DND-41 (cell line): Measurements from ENCODE around the gene CACNA2D1.

Experiments used
- ATAC-seq: fragments of 200-7000 bp; cut with Tn5 transposase; 3 replicates; pipeline ENCODE4 v1.9.1; 2021; ENCODE audit warnings: low read depth; ENCODE audit not compliant: insufficient read depth
- DNase-seq: peaks from one replicate; pipeline ENCODE4 v3.0.0-alpha.2; 2020
- H2AFZ ChIP-seq: 2 replicates; pipeline ENCODE4 v1.6.0; 2012; ENCODE audit warnings: low read depth, low read length
- H3K27ac ChIP-seq: 2 replicates; pipeline ENCODE4 v1.5.1; 2012; ENCODE audit warnings: low read length, inconsistent platforms
- H3K27me3 ChIP-seq: fragments of 200-600 bp; sonication (generic); 2 replicates; pipeline ENCODE4 v1.6.0; 2012; ENCODE audit warnings: low read length, mild to moderate bottlenecking, inconsistent platforms; ENCODE audit not compliant: insufficient read depth, poor library complexity
- H3K36me3 ChIP-seq: 2 replicates; pipeline ENCODE4 v1.5.1; 2012; ENCODE audit warnings: low read length, inconsistent platforms; ENCODE audit not compliant: insufficient read depth
- H3K4me1 ChIP-seq: 2 replicates; pipeline ENCODE4 v1.5.1; 2012; ENCODE audit warnings: mild to moderate bottlenecking, low read length; ENCODE audit not compliant: insufficient read depth
- H3K4me2 ChIP-seq: 2 replicates; pipeline ENCODE4 v1.6.0; 2012; ENCODE audit warnings: mild to moderate bottlenecking, moderate library complexity, low read length, inconsistent platforms; ENCODE audit not compliant: insufficient read depth
- H3K4me3 ChIP-seq, 2 experiments: fragments of 200-600 bp in 1 of 2; shearing (Covaris generic) in 1 of 2; 2 replicates each; pipeline ENCODE4 v1.5.1; 2012 to 2016; ENCODE audit warnings: inconsistent platforms in 2 of 2, low read length in 2 of 2, mild to moderate bottlenecking in 2 of 2, low read depth in 1 of 2, moderate library complexity in 1 of 2
- H3K79me2 ChIP-seq: 2 replicates; pipeline ENCODE4 v1.6.0; 2012; ENCODE audit warnings: low read length, inconsistent platforms; ENCODE audit not compliant: insufficient read depth
- H3K9ac ChIP-seq: 2 replicates; pipeline ENCODE4 v1.6.0; 2012; ENCODE audit warnings: low read depth, mild to moderate bottlenecking, inconsistent platforms, low read length, moderate library complexity
- H3K9me3 ChIP-seq: 2 replicates; pipeline ENCODE4 v1.5.1; 2012; ENCODE audit warnings: low read length, moderate library complexity, mild to moderate bottlenecking, inconsistent platforms; ENCODE audit not compliant: insufficient read depth, severe bottlenecking
- H4K20me1 ChIP-seq: 2 replicates; pipeline ENCODE4 v1.6.0; 2012; ENCODE audit warnings: low read length; ENCODE audit not compliant: insufficient read depth
- CTCF ChIP-seq: IDR thresholded peaks from 2 replicates; pipeline ENCODE4 v1.5.1; 2012; ENCODE audit warnings: borderline replicate concordance, low read length, moderate library complexity, mild to moderate bottlenecking; ENCODE audit not compliant: poor library complexity, severe bottlenecking; ENCODE audit errors: extremely low read depth
- EZH2 ChIP-seq: IDR thresholded peaks from 3 replicates; pipeline ENCODE4 v1.6.1; 2012; ENCODE audit warnings: borderline replicate concordance, low read depth, mild to moderate bottlenecking, moderate library complexity, low read length, inconsistent platforms; ENCODE audit not compliant: severe bottlenecking

CACNA2D1 gene

GRCh38 chr7:82164813-82165212 is 278.8 kb downstream of the CACNA2D1 start:
- H3K4me1 ChIP-seq: no peaks in the 10 kb centered on the region
- no peak overlapping the region for H2AFZ ChIP-seq
- no peaks in the 10 kb centered on the region for H3K9me3 ChIP-seq
- H3K79me2 ChIP-seq: no peaks in the 10 kb centered on the region
- no peaks in the 10 kb centered on the region for H3K27me3 ChIP-seq
- ATAC-seq (no peak), DNase-seq (no peak)
- no peak overlapping the region for H3K9ac ChIP-seq
- no peaks in the 10 kb centered on the region for H3K36me3 ChIP-seq
- no peaks in the 10 kb centered on the region for H4K20me1 ChIP-seq
- no peak overlapping the region for H3K27ac ChIP-seq
- H3K4me2 ChIP-seq: no peak overlapping the region
- TF ChIP-seq EZH2 (no peak), CTCF (no peak)
- no peak overlapping the region for H3K4me3 ChIP-seq

GRCh38 chr7:82164410-82164809 is 279.2 kb downstream of the CACNA2D1 start:
- DNase-seq: no peak
- Histone ChIP-seq H3K9me3 (no peaks in the 10 kb centered on the region), H2AFZ (no peak overlapping the region), H3K79me2 (no peaks in the 10 kb centered on the region), H3K4me3 (no peak overlapping the region), H3K4me2 (no peak overlapping the region), H3K27ac (no peak overlapping the region), H3K27me3 (no peaks in the 10 kb centered on the region), H3K36me3 (no peaks in the 10 kb centered on the region), H4K20me1 (no peaks in the 10 kb centered on the region), H3K9ac (no peak overlapping the region), H3K4me1 (no peaks in the 10 kb centered on the region)
- TF ChIP-seq EZH2 (no peak), CTCF (no peak)
- no peak for ATAC-seq

GRCh38 chr7:82163586-82163985 is 280.0 kb downstream of the CACNA2D1 start:
- Histone ChIP-seq H4K20me1 (no peaks in the 10 kb centered on the region), H3K4me2 (no peak overlapping the region), H3K9me3 (no peaks in the 10 kb centered on the region), H3K9ac (no peak overlapping the region), H3K27me3 (no peaks in the 10 kb centered on the region), H3K36me3 (no peaks in the 10 kb centered on the region), H2AFZ (no peak overlapping the region), H3K4me1 (no peaks in the 10 kb centered on the region), H3K27ac (no peak overlapping the region), H3K79me2 (no peaks in the 10 kb centered on the region), H3K4me3 (no peak overlapping the region)
- ATAC-seq (no peak), DNase-seq (no peak)
- TF ChIP-seq CTCF: no peak
- no peak for TF ChIP-seq EZH2

- ATAC-seq: no peak
- DNase-seq: no peak
- TF ChIP-seq EZH2: no peak
- no peak for TF ChIP-seq CTCF
- Histone ChIP-seq H2AFZ (no peak overlapping the region), H3K27me3 (no peaks in the 10 kb centered on the region), H3K79me2 (no peaks in the 10 kb centered on the region), H3K4me3 (no peak overlapping the region), H3K9ac (no peak overlapping the region), H3K4me2 (no peak overlapping the region), H3K4me1 (no peaks in the 10 kb centered on the region), H3K9me3 (no peaks in the 10 kb centered on the region), H3K27ac (no peak overlapping the region), H4K20me1 (no peaks in the 10 kb centered on the region), H3K36me3 (no peaks in the 10 kb centered on the region)
Observed at GRCh38 chr7:82162289-82162688, 281.3 kb downstream of the CACNA2D1 start.
